Islet precursor cell (in vitro differentiated cells): Measurements from ENCODE around the gene FAXDC2.

ENCODE experiments used
- DNase-seq: peaks from one replicate; pipeline ENCODE4 v3.0.0-alpha.2; 2018

The FAXDC2 gene, protein sequence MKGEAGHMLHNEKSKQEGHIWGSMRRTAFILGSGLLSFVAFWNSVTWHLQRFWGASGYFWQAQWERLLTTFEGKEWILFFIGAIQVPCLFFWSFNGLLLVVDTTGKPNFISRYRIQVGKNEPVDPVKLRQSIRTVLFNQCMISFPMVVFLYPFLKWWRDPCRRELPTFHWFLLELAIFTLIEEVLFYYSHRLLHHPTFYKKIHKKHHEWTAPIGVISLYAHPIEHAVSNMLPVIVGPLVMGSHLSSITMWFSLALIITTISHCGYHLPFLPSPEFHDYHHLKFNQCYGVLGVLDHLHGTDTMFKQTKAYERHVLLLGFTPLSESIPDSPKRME

DNA sequence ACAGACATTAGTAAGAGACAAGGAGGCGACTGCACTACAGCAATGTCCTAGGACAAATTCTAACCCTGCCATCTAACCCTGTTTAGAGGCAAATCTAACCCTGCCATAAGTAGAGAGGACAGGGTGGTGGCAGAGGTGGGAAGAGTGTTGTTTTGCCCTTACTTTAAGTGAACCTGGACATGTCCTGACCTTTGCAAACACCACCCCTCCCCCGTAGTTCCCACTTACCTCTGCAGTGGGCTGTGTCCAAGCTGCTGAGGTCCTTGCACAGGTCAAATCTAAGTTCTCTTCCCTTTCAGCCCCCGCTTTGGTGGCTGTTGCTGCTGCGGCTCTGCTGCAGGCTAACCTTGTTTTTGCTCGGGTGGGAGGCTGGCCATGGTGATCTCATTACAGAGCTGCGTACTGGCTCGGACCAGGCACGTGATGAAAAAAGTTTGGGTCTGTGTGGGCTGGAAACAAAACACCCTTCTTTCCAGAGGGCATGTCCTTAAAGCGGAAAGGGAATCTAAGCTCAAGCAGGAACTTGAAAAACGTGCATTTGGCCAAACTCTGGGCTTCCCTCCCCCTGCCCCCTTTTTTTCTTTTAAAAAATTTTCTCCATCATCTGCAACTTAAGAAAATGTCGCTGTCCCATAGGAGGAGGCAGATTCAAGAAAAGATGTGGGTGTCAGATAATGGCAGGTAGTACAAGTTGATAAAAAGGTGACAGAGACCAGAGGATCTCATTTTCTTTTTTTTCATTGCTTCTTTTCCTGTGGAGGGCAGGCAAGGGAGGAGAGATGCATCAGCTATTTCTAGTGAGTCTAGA lies at the start of gene FAXDC2:
Gene FAXDC2 (minus strand): TSS at position 349 of the 808 bp plus-strand sequence. CDS start 12,425 bp downstream, outside the sequence.
- DNase-seq, result peak; percentile 91

DNA sequence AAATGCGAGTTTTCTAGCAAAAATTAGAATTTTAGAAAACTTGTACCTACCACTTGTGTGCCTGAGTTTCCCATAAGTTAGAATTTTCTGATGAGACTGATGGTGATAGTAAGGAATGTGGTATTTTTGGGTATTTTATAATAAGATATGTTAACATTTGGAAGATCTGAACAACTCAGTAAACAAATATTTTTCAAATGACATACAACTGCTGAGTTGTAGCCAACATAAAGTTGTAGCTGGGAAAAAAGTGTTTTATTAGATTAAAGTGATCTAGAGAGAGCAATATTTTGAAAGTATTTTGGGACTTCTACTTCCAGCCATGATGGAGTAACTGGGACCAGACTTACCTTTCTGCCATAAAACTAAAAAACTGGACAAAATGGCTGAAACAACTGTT lies 49.7 kb upstream of the FAXDC2 start:
- DNase-seq, result no peak

DNA sequence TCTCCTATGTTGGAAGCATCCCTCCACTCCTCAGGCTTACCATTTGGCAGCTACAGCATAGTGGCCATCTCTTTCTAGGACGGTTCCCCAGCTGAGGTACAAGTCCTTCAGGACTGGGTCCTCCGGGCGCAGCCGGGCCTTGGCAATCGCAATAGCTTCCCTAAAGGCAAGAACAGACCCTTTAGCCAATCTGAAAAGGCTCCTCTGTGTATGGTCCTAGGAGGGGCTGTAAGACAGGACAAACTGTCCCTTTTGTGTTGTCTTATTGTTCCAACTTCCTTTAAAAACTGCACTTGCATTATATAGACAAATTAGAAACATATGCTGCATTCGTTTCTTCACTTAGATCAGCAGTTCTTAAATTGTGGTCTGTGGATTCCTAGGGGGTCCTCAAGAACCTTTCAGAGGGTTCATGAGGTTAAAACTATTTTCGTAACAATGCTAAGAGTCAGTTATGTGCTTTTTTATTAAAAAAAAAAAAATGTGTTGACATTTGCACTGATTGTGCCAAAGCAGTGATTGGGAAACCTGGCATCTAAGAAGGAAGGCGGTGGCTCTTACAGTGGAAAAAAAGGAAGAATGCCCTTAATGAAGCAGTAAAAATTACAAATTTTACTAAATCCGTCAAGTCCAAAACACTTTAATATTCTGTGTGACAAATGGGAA lies 48.9 kb upstream of the FAXDC2 start:
- no peak for DNase-seq

DNA sequence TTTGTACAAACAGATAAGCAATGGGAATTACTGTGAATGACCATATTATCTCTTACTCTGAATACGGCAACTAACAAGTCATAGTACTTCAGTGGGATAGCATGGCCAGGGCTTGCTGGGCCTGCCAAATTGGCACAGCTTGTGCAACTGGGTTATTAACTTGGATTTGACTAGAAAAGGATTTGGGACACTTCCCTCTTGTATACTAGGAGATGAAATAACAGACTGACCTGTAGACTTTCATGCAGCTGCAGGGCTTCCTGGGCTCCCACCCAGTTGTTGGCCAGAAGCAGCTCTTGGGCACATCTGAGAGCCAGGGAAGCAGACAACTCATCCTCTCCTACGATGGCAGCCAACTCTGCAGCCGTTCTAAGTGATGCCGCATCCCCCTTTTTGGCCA lies 47.8 kb upstream of the FAXDC2 start:
- no peak for DNase-seq

DNA sequence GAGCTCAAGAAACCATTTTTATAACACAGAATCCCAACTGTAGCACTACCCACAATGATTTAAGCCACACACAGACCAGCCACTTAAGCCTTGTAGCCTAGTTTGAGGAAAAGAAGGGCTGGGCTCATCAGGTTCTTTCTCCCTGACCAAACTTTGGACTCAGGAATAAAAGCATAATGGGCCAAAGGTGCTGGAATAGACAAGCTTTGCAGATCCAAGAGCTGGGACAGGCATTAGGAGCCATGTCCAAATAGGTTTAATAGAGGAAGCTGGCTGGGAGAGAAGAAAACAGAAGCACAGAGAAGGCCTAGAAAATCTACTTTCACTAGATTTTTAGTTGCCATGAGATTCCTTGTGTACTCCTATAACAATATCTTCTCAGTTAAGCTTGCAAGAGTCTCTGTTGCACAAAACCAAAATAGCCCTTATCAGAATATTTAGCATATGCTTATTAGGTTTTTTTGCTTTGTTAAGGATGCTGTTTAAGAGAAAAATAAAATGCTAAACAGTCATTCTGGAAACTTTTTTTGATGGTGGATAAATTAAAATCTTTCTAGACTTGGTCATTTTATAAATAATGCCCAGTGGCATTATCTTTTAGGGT lies 46.3 kb upstream of the FAXDC2 start:
- no peak for DNase-seq

DNA sequence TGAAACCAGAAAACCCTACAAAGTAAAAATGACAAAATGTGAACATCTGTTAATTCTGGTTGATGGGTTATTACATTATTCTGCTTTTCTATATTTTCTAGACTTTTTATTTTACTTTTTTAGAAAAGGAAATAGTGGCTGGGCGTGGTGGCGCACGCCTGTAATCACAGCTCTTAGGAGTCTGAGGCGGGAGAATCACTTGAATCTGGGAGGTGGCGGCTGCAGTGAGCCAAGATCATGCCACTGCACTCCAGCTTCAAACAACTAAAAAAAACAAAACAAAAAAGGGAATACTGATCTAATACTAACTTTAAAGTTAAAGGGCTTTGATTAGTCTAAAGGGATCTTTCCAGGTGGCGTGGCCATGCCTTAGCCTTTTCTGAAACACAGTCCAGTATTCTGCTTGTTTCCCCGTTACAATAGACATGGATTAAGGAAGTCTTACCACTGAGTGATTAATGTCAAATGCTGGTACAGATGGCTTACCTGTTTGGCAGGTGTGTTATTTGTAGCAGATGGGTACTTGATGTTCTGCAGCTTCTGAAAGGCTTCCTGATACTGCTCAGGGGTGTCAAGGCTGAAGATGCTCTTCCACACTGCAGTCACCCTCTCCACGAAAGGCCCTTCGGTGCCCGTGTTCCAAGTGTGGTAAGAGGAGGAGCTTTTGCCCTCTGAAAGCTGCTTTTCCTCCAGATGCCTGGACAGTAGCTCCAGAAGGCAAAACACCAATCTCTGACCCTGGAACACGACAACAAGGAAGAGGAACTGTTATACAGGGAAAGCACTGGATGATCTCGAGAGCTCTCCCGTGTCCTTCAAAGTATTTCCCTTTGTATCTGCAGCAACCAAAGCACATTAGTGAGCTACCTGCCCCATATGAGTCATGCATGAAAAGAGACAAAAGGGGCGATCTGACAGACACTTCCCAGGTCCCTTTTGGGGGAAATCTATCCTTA lies 45.5 kb upstream of the FAXDC2 start:
- DNase-seq, result no peak

DNA sequence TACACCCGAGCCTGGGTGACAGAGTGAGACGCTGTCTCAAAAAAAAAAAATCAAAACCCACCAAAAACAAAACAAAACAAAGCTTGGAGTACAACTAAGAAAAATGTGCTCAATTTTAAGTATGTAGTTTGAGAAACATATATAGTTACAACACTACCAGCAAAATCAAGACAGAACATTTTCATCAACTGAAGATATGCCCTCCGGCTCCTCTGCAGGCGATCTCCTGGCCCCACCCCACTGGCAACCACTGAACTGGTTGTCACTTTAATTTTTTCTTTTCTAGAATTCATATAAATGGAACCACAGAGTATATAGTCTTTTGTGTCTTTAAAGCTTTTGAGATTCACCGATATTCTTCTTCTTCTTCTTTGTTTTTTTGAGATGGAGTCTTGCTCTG lies 43.0 kb upstream of the FAXDC2 start:
- DNase-seq, result no peak

DNA sequence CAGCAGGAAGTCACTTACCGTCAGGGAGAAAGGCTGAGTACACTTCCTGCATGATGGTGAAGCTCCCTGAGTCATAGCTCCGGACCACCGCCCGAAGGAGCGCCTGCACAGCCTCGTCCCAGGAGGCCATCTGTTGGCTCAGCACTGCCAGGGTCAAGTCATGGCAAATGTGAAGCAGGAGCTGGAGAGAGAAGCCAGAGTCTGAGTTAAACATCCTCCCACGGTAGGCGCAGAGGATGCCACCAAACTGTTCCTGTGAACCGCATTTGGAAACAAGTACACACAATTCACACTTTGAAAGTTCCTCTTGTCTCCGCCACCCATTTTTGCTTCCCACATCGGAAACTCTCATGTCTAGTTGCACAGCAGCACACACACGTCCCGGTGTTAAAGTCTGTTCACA lies 42.0 kb upstream of the FAXDC2 start:
- peak; percentile 58 for DNase-seq

DNA sequence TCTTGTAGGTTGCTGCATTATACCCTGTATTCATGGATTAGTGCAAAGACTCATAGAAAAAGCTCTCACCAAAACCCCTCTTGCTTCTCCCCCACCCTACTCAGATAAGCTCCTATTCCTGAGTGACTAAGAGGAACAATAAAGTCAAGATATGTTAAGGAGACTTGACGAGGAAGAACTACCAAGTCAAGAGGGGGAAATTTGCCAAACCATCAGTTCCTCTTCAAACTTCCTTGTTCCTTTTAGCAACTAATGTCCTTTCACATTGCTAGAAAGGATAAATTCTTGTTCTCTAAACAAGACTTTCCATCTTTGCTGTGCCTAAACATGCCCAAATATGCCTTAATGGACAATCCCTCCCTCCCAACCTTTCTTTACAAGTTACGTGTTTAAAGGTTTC lies 35.0 kb upstream of the FAXDC2 start:
- no peak for DNase-seq

DNA sequence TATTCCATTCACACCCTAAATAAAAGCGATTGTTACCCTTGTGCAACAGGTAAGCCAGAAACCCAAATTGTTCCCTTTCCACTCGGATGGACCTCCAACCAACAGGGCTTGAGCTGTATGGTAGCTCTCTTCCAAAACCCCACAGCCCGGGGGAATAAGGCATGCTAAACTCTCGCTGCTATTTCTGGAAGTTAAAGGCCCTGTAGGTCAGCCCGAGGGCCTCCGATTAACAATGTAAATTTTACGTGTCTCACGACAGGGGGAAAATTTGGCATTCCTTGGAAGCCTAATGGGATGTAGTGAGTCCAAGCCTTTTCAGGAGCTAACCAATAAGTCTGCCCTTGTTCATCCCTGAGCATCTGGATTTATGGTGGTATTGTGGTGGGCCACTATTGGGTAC lies 34.0 kb upstream of the FAXDC2 start:
- DNase-seq, result no peak

DNA sequence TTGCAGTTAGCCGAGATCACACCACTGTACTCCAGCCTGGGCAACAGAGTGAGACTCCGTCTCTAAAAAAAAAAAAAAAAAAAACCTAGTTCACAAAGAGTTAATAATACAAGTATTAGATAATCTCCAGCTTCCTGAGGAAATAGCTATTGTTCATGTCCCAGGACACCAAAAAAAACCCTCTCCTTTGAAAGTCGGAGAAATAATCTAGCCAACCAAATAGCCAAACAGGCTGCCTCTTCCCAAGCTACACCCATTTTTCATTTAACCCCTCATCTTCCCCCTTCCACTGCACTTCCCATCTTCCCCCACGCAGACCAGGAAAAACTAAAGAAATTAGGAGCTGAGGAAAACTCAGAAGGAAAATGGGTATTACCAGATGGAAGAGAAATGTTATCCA lies 31.6 kb upstream of the FAXDC2 start:
- DNase-seq, result no peak

DNA sequence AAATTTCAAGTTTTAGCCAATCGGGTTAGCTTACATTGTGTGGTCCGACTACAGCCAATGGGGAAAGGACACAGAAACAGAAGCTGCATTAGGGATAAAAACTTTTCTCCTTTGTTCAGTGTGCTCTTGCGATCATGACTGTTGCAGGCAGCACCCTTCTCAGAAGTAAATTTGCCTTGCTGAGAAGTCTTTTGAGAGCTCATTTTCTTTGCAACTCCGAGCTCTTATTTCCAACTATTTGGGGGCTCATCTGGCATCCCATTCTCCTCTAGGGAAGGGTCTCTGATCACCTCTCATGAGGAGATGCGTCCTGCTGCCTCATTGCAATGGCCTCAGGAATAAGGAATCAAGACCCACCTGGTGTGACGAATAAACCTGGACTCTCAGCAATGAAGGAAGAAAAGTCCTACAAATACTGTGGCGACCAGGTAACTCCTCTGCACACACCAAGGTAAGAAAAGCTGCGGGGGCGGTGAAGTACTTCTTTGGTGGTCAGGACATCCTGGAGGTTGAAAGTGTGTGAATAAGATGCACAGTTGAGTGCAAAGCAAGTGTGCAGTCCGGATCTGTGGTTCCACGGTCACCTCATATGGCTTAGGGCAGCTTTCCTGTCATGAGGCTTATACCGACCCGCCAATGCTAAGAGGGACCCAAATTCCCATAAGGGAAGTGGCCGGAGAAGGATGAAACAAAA lies 28.4 kb upstream of the FAXDC2 start:
- no peak for DNase-seq

DNA sequence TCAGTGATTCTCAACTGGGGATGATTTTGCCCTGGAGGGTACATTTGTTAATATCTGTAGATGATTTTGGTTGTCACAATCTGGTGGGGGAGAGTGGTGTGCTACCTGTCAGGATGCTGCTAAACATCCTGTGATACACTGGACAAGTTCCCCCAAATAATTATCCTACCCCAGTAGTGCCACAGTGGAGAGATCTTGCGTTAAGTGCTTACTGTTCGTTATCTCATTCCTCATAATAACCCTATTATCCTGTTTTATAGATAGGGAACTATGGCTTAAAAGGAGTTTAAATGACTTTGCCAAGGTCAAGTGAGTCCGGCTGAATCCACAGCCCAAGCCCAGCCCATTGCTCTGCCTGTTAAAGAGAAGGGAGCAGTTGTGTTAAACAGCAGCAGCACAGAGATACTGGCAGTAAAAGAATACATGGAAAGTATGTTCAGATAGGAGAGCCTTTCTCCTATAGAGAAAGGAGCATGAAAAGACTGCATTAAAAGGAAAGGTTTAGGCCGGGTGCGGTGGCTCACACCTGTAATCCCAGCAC lies 23.5 kb upstream of the FAXDC2 start:
- no peak for DNase-seq

DNA sequence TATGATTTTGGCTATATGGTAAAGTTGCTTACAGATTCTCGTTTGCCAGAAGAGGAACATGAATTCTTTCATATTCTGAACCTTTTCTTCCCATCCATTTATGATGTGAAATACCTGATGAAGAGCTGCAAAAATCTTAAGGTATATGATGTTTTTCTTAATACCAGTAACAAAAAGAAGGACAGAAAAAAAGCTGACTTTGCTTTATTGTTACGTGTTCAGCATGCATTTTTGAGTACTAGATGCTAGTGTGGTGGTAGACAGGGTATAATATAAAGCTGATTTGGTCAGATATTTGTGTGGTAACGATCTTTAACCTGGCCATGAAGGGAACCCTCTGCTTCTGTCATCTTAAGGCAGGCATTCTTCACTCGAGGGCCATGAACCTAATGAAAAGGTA lies 21.3 kb upstream of the FAXDC2 start:
- no peak for DNase-seq

DNA sequence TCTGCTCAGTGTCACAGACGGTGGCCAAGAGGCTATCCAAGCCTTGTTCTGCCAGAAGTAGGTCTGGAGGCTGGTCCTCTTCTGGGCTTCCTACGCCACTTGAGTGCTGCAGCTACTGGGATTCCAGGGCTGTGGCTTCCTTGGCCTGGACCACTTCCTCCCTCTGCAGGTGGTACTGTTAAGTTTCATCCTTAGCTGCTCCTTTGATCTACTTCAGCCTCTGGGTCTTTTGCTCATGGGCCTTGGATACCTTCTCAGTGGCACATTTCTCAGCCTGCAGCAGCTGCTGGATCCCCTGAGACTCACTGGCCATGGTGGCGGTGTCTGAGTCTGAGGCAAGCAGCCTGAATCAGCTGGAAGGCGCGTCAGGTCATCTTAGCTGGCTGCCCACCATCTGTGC lies 18.3 kb upstream of the FAXDC2 start:
- peak; percentile 77 for DNase-seq

DNA sequence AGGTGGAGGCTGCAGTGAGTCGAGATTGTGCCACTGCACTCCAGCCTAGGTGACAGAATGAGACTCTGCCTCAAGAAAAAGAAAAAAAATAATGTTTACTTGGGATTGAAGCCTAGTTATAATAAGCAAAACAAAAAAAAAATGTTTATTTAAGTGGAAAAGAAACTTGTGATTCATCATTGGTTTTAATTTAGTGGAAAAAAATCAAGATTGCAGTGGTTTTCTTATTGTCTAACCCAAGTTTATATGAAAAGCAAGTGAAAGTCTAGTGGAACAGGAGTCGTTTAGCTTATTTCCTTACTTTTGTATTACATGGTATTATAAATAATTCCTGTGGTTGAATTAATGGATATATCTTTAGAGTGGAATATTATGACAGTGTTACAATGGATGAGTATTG lies 16.4 kb upstream of the FAXDC2 start:
- no peak for DNase-seq

DNA sequence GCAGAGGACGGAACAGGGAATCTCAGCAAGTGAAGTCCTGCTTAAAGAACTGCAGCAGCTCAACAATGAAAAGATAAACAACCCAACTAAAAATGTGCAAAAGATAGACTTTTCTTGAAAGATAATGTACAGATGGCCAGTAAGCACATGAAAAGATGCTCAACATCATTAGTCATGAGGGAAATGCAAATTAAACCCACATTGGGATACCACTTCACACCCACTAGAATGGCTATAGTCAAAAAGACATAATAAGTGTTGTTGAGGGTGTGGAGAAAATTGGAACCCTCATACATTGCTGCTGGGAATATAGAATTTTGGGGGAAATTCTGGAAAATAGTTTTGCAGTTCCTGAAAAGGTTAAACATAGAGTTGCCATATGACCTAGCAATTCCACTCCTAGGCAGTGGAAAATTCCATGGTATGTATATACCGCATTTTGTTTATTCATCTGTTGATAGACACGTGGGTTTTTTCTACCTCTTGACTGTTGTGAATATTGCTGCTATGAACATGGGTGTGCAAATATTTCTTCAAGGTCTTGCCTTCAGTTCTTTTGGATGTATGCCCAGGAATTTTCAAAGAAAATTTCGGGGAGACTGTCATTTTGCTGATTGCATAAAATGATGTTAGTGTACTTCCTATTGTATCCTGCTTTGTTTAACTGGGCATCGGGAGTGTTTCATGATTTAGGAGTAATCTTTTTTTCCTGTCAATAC lies 15.2 kb upstream of the FAXDC2 start:
- no peak for DNase-seq

DNA sequence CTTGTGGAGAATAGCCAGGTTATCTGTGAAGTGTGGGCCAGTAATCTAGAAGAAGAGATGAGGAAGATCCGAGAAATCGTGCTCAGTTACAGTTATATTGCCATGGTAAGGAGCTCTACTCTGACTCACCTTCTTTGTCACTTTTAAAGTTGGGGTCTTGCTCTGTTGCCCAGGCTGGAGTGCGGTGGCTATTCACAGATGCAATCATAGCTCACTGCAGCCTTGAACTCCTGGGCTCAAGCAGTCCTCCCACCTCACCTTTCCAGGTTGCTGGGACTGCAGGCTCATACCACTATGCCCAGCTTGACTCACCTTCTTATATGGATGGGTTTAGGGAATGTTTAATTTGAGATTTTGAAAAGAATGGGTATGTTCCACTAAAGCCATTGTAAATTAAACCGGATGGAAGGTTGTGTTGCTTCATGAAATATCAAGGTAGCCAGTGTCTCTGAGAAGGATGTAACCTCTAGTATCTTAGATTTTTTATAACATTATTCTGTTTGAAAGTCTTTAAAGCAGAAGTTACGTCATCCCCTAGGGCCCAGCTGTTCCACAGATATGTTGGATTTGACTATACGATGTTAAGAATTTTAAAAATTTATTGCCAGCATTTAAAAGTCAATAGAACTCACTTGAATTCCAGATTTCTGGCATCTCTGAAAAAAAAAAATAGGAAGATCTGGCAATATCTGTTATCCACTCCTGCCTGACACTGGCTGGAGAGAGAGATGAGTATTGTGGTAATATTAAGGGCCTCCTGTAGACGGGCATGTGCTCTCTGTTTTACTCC lies 13.1 kb upstream of the FAXDC2 start:
- DNase-seq, result no peak

DNA sequence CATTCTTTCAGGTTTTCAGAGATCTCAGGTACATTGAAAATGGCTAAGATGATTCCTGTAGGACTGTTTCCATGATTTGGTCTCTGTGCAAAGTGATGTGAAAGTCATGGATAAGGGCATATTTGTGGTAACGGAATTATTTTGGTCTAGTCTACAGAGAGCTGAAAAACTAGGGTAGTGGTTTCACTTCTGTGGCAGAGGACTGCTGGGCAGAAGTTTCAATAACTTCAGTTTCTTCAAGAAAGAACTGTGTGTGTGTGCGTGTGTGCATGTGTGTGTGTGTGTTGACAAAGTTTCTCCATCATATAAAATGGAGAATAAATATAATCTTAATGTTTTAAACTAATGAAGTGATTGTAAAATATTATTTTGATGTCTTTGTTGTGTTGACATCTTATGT lies 12.4 kb upstream of the FAXDC2 start:
- DNase-seq, result no peak

DNA sequence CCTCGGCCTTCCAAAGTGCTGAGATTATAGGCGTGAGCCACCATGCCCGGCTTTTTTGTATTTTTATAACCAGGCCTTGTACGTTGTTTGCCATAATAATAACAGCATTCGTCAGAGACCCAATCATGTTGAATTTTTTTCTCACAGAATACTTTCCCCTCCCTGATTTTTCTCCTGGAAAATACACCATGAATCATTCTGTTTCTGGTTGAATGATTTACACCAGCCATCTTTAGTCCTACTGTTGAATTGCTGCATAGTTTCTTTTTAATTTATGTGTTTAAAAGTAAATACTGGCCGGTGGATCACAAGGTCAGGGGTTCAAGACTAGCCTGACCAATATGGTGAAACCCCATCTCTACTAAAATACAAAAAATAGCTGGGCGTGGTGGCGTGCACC lies 11.5 kb upstream of the FAXDC2 start:
- no peak for DNase-seq
